Activated CD4-positive, alpha-beta T cell treated with anti-CD3 and anti-CD28 coated beads, Interleukin-2, amount 50 U/mL, for 1 hour (primary cell): ENCODE measurements around the gene SIAH3.
"Not testable (repeated sequence)": the region's sequence is repeated elsewhere in the genome, so short reads cannot be mapped to it uniquely, and the experiment has no call there.

Source experiments
- DNase-seq: peaks from one replicate; pipeline ENCODE4 v3.0.0-alpha.2; 2020

Gene SIAH3

GRCh38 chr13:45779901-45780300, 71.7 kb downstream of the SIAH3 start:
- no peak for DNase-seq

- DNase-seq, result no peak
These were observed 72.7 kb downstream of the SIAH3 start for GRCh38 chr13:45778882-45779281.

- DNase-seq, result no peak
These were observed 74.8 kb downstream of the SIAH3 start for GRCh38 chr13:45776748-45777147.

GRCh38 chr13:45775401-45775963, 76.1 kb downstream of the SIAH3 start:
- no peak for DNase-seq

GRCh38 chr13:45773944-45774343, 77.6 kb downstream of the SIAH3 start:
- DNase-seq, result no peak

- DNase-seq, result no peak
These were observed 78.3 kb downstream of the SIAH3 start for GRCh38 chr13:45773236-45773635.

GRCh38 chr13:45770886-45771285, 80.7 kb downstream of the SIAH3 start:
- DNase-seq, result no peak

GRCh38 chr13:45768656-45769479, 82.7 kb downstream of the SIAH3 start:
- no peak for DNase-seq

- no peak for DNase-seq
These were observed 86.1 kb downstream of the SIAH3 start for GRCh38 chr13:45765464-45765863.

- no peak for DNase-seq
These were observed 88.1 kb downstream of the SIAH3 start for GRCh38 chr13:45763419-45763818.

- not testable (repeated sequence) for DNase-seq
These were observed 94.0 kb downstream of the SIAH3 start for GRCh38 chr13:45757589-45757988.

- not testable (repeated sequence) for DNase-seq
These were observed 95.1 kb downstream of the SIAH3 start for GRCh38 chr13:45756498-45756897.

- no peak for DNase-seq
These were observed 99.0 kb downstream of the SIAH3 start for GRCh38 chr13:45752510-45752909.

GRCh38 chr13:45751885-45752284, 99.7 kb downstream of the SIAH3 start:
- no peak for DNase-seq

- DNase-seq, result no peak
These were observed 101.0 kb downstream of the SIAH3 start for GRCh38 chr13:45750566-45750965.

- no peak for DNase-seq
These were observed 102.4 kb downstream of the SIAH3 start for GRCh38 chr13:45748941-45749759.

GRCh38 chr13:45747071-45747470, 104.5 kb downstream of the SIAH3 start:
- no peak for DNase-seq

- DNase-seq, result no peak
These were observed 106.6 kb downstream of the SIAH3 start for GRCh38 chr13:45744979-45745378.

GRCh38 chr13:45742985-45743384, 108.6 kb downstream of the SIAH3 start:
- DNase-seq, result no peak

- DNase-seq, result no peak
These were observed 114.0 kb downstream of the SIAH3 start for GRCh38 chr13:45737571-45738017.

- no peak for DNase-seq
These were observed 118.2 kb downstream of the SIAH3 start for GRCh38 chr13:45733361-45733760.

GRCh38 chr13:45732916-45733315, 118.6 kb downstream of the SIAH3 start:
- no peak for DNase-seq

- no peak for DNase-seq
These were observed 120.1 kb downstream of the SIAH3 start for GRCh38 chr13:45731455-45731854.

GRCh38 chr13:45728759-45729158, 122.8 kb downstream of the SIAH3 start:
- no peak for DNase-seq
